ENCODE data around the gene KHNYN.

KHNYN gene

DNA sequence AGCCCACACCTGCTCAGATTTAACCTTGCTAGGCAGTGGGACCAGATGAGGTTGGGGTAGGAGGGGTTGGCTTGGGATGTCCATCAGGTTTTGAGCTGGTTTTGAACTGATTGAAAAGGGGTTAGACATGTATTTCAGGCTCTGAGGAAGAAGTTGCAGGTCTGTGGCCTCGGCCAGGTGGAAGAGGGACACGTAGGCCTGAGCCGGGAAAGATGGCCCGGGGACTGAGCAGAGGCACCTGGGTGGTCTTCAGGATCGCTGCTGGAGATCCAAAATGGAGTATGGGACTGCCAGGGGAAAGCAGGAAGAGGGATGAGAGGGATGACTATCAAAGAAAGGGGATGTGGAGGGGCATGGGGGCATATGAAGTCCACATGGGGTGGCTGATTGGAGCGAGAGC is 23.3 kb upstream of the KHNYN start:
- POLR2A ChIA-PET, result interaction anchor here (0.7 to 0.9 kb wide), 2 partner anchors 23 to 38 kb away, joined by 3 to 6 read pairs; partner anchors contain the start of gene KHNYN

DNA sequence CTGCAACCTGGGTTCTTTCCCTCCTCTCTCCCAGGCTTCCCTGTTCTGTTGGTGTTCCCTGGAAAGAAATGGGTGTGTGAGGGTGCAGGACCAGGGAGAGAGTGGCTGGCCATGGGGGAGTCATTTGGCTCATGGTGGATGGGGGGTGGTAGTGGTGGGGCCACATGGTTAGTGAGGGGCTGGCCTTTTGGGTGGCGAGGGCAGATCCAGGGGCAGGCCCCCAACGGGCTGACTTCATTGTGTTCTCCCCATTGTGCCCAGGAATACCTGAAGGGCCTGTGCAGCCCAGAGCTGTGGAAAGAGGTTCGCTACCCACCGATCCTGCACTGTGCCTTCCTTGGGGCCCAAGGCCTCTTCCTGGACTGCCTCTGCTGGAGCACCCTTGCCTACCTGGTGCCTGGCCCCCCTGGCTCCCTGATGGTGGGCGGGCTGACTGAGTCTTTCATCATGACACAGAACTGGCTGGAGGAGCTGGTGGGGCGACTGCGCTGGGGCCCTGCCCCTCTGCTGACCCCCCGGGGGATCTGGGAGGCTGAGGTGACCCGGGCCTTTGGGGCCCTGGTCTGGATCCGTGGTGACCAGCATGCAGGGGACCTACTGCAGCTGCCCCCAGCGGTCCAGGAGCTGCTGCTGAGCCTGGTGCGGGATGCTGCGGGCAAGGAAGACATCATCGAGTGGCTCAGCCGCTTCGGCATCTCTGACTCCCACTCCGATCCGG is 22.0 kb upstream of the KHNYN start:
- POLR2A ChIA-PET, result no interaction called here
- CTCF ChIA-PET, result interaction anchor here (1.2 to 1.7 kb wide), 2 partner anchors 42 to 74 kb away, joined by 4 to 6 read pairs; no protein-coding TSS in a partner anchor
- DNase-seq (ENCODE audit: extremely low spot score), result no peak
- TF ChIP-seq TARDBP (IDR thresholded peaks at IDR 0.05), result no peak
- TF ChIP-seq CTBP1 (IDR thresholded peaks at IDR 0.05; ENCODE audit: borderline replicate concordance), result no peak
- TF ChIP-seq SP1 (IDR thresholded peaks at IDR 0.05), result no peak
- no peak for TF ChIP-seq ZNF384 (IDR thresholded peaks at IDR 0.05)
- no peak for TF ChIP-seq ELF4 (IDR thresholded peaks at IDR 0.05)
- no peak for TF ChIP-seq ARNT (IDR thresholded peaks at IDR 0.05)
- no peak for TF ChIP-seq FOXA1 (IDR thresholded peaks at IDR 0.05)
- no peak for TF ChIP-seq NFRKB (IDR thresholded peaks at IDR 0.05)
- TF ChIP-seq L3MBTL2 (conservative IDR thresholded peaks at IDR 0.05), result no peak
- no peak for TF ChIP-seq BHLHE40 (IDR thresholded peaks at IDR 0.05; ENCODE audit: borderline replicate concordance)
- no peak for TF ChIP-seq SUZ12 (IDR thresholded peaks at IDR 0.05)
- no peak for TF ChIP-seq HDGF (IDR thresholded peaks at IDR 0.05; ENCODE audit: borderline replicate concordance)
- no peak for TF ChIP-seq FOXM1 (IDR thresholded peaks at IDR 0.05; ENCODE audit: borderline replicate concordance)

More for the DNA sequence above, 23.3 kb upstream of the KHNYN start:
- DNase-seq (ENCODE audit: extremely low spot score), result no peak
- TF ChIP-seq FOXA1 (IDR thresholded peaks at IDR 0.05), result no peak
- no peak for TF ChIP-seq FOXK2 (IDR thresholded peaks at IDR 0.05)
- no peak for TF ChIP-seq SUZ12 (IDR thresholded peaks at IDR 0.05)
- TF ChIP-seq LEF1 (IDR thresholded peaks at IDR 0.05; ENCODE audit: borderline replicate concordance), result no peak
- TF ChIP-seq FOXM1 (IDR thresholded peaks at IDR 0.05; ENCODE audit: borderline replicate concordance), result no peak
- TF ChIP-seq ARNT (IDR thresholded peaks at IDR 0.05), result no peak
- no peak for TF ChIP-seq NFRKB (IDR thresholded peaks at IDR 0.05)
- TF ChIP-seq SP1 (IDR thresholded peaks at IDR 0.05), result no peak
- TF ChIP-seq HDGF (IDR thresholded peaks at IDR 0.05; ENCODE audit: borderline replicate concordance), result no peak
- no peak for TF ChIP-seq L3MBTL2 (conservative IDR thresholded peaks at IDR 0.05)
- TF ChIP-seq TARDBP (IDR thresholded peaks at IDR 0.05), result no peak
- TF ChIP-seq, protein P1, sequence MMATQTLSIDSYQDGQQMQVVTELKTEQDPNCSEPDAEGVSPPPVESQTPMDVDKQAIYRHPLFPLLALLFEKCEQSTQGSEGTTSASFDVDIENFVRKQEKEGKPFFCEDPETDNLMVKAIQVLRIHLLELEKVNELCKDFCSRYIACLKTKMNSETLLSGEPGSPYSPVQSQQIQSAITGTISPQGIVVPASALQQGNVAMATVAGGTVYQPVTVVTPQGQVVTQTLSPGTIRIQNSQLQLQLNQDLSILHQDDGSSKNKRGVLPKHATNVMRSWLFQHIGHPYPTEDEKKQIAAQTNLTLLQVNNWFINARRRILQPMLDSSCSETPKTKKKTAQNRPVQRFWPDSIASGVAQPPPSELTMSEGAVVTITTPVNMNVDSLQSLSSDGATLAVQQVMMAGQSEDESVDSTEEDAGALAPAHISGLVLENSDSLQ (IDR thresholded peaks at IDR 0.05), result no peak
- CTCF ChIA-PET, result interaction anchor here (0.7 to 2.2 kb wide), 6 partner anchors 25 to 73 kb away, joined by 3 to 10 read pairs (median 5); no protein-coding TSS in a partner anchor

DNA sequence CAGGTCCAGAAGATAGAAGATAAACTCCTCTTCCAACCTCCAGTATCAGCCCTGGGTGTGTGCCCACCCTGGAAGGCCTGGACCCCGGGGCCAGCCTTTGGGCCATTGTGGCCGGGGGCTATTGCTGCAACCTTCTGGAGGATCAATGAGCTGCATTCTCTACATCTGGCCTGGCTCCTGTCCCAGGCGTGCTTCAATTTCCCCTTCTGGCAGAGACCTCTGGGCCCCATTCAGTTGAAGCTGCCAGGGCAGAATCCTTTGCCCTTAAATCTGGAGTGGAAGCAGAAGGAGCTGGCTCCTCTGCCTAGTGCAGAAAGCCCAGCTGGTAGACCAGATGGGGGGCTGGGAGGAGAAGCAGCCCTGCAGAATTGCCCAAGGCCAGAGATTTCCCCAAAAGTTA is 21.0 kb upstream of the KHNYN start:
- POLR2A ChIA-PET, result interaction anchor here (0.8 to 1.4 kb wide), 5 partner anchors 9 to 166 kb away, joined by 3 to 10 read pairs (median 3); partner anchors contain the start of genes CBLN3, KHNYN, NYNRIN and TINF2
- TF ChIP-seq, protein P1 (IDR thresholded peaks at IDR 0.05), result no peak
- no peak for TF ChIP-seq LEF1 (IDR thresholded peaks at IDR 0.05; ENCODE audit: borderline replicate concordance)
- no peak for TF ChIP-seq SP1 (IDR thresholded peaks at IDR 0.05)
- no peak for TF ChIP-seq L3MBTL2 (conservative IDR thresholded peaks at IDR 0.05)
- TF ChIP-seq ELF4 (IDR thresholded peaks at IDR 0.05), result no peak
- TF ChIP-seq FOXK2 (IDR thresholded peaks at IDR 0.05), result no peak
- TF ChIP-seq CTBP1 (IDR thresholded peaks at IDR 0.05; ENCODE audit: borderline replicate concordance), result no peak
- TF ChIP-seq TARDBP (IDR thresholded peaks at IDR 0.05), result no peak
- TF ChIP-seq ZNF384 (IDR thresholded peaks at IDR 0.05), result no peak
- no peak for TF ChIP-seq ARNT (IDR thresholded peaks at IDR 0.05)
- TF ChIP-seq SUZ12 (IDR thresholded peaks at IDR 0.05), result no peak
- CTCF ChIA-PET, result interaction anchor here (0.6 to 1.7 kb wide), 7 partner anchors 21 to 397 kb away, joined by 3 to 8 read pairs (median 4); partner anchors contain the start of genes KHNYN and TINF2
- no peak for DNase-seq (ENCODE audit: extremely low spot score)

DNA sequence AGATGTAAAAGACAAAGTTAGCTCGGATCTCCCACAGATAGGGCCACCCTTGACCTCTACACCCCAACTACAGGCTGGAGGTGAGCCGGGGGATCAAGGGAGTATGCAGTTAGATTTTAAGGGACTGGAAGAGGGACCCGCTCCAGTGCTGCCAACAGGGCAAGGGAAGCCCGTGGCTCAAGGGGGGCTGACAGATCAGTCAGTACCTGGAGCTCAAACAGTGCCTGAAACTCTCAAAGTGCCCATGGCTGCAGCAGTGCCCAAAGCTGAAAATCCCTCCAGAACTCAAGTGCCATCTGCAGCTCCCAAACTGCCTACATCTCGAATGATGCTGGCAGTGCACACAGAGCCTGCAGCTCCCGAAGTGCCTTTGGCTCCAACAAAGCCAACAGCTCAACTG is 20.6 kb upstream of the KHNYN start:
- no peak for TF ChIP-seq FOXA1 (IDR thresholded peaks at IDR 0.05)
- no peak for TF ChIP-seq FOXK2 (IDR thresholded peaks at IDR 0.05)
- TF ChIP-seq, protein P1 (IDR thresholded peaks at IDR 0.05), result no peak
- no peak for TF ChIP-seq HDGF (IDR thresholded peaks at IDR 0.05; ENCODE audit: borderline replicate concordance)
- TF ChIP-seq L3MBTL2 (conservative IDR thresholded peaks at IDR 0.05), result no peak
- no peak for TF ChIP-seq LEF1 (IDR thresholded peaks at IDR 0.05; ENCODE audit: borderline replicate concordance)
- TF ChIP-seq ARNT (IDR thresholded peaks at IDR 0.05), result no peak
- TF ChIP-seq ZNF384 (IDR thresholded peaks at IDR 0.05), result no peak
- no peak for TF ChIP-seq ELF4 (IDR thresholded peaks at IDR 0.05)
- no peak for TF ChIP-seq CTBP1 (IDR thresholded peaks at IDR 0.05; ENCODE audit: borderline replicate concordance)
- TF ChIP-seq SP1 (IDR thresholded peaks at IDR 0.05), result no peak
- ChIA-PET POLR2A (interaction anchor here (0.8 to 1.4 kb wide), 5 partner anchors 9 to 166 kb away, joined by 3 to 10 read pairs (median 3); partner anchors contain the start of genes CBLN3, KHNYN, NYNRIN and TINF2), CTCF (interaction anchor here (0.6 to 1.7 kb wide), 8 partner anchors 14 to 398 kb away, joined by 3 to 8 read pairs (median 4); partner anchors contain the start of genes KHNYN and TINF2)
- DNase-seq (ENCODE audit: extremely low spot score), result no peak

DNA sequence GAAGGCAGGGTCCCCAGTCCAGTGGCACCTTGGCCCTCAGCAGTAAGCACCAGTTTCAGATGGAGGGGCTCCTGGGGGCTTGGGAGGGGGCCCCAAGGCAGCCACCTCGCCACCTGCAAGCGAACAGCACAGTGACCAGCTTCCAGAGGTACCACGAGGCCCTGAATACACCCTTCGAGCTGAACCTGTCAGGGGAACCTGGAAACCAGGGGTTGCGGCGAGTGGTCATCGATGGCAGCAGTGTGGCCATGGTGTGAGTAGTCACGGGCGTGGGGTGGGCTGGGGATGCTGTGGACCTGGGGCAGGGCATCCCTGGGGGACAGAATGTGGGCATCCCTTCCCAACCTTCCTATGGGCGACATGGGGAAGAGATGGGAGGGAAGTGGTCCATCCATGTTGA is 19.8 kb upstream of the KHNYN start:
- ChIA-PET POLR2A (interaction anchor here (1.4 kb wide), 1 partner anchor 10 kb away, joined by 10 read pairs; the partner anchor contains the start of gene NYNRIN), CTCF (interaction anchor here (0.5 to 1.7 kb wide), 3 partner anchors 14 to 76 kb away, joined by 3 to 8 read pairs (median 4); no protein-coding TSS in a partner anchor)
- no peak for DNase-seq (ENCODE audit: extremely low spot score)
- no peak for TF ChIP-seq ZNF384 (IDR thresholded peaks at IDR 0.05)
- TF ChIP-seq, protein P1 (IDR thresholded peaks at IDR 0.05), result no peak
- no peak for TF ChIP-seq FOXK2 (IDR thresholded peaks at IDR 0.05)
- TF ChIP-seq FOXA1 (IDR thresholded peaks at IDR 0.05), result no peak
- no peak for TF ChIP-seq NFRKB (IDR thresholded peaks at IDR 0.05)
- TF ChIP-seq BHLHE40 (IDR thresholded peaks at IDR 0.05; ENCODE audit: borderline replicate concordance), result no peak
- no peak for TF ChIP-seq SUZ12 (IDR thresholded peaks at IDR 0.05)
- TF ChIP-seq L3MBTL2 (conservative IDR thresholded peaks at IDR 0.05), result no peak
- TF ChIP-seq LEF1 (IDR thresholded peaks at IDR 0.05; ENCODE audit: borderline replicate concordance), result no peak
- no peak for TF ChIP-seq HDGF (IDR thresholded peaks at IDR 0.05; ENCODE audit: borderline replicate concordance)
- TF ChIP-seq ARNT (IDR thresholded peaks at IDR 0.05), result no peak
- no peak for TF ChIP-seq ELF4 (IDR thresholded peaks at IDR 0.05)
- TF ChIP-seq FOXM1 (IDR thresholded peaks at IDR 0.05; ENCODE audit: borderline replicate concordance), result no peak
- no peak for TF ChIP-seq TARDBP (IDR thresholded peaks at IDR 0.05)
- TF ChIP-seq CTBP1 (IDR thresholded peaks at IDR 0.05; ENCODE audit: borderline replicate concordance), result no peak
- no peak for TF ChIP-seq SP1 (IDR thresholded peaks at IDR 0.05)
